Muscle layer of colon (tissue), 2 donors: ENCODE data around the gene MYG1.
A peak's percentile ranks its signal among the peaks of the same experiment; 100 is the strongest.

ENCODE experiments used
- H3K27ac ChIP-seq: one replicate; pipeline ENCODE4 v1.7.0; 2013; ENCODE audit warnings: low read depth, mild to moderate bottlenecking, low read length, moderate library complexity
- H3K27me3 ChIP-seq, 2 donors: one replicate each; pipeline ENCODE4 v1.7.0; 2013; ENCODE audit warnings: low read length in 2 of 2, mild to moderate bottlenecking in 2 of 2; ENCODE audit not compliant: insufficient read depth in 2 of 2, control insufficient read depth in 1 of 2
- H3K36me3 ChIP-seq: one replicate; pipeline ENCODE4 v1.7.0; 2013; ENCODE audit warnings: mild to moderate bottlenecking, low read length; ENCODE audit not compliant: insufficient read depth
- H3K4me1 ChIP-seq: one replicate; pipeline ENCODE4 v1.7.0; 2013; ENCODE audit warnings: mild to moderate bottlenecking, low read length; ENCODE audit not compliant: insufficient read depth
- H3K4me3 ChIP-seq, 2 donors: one replicate each; pipeline ENCODE4 v1.7.0; 2013; ENCODE audit warnings: low read length in 2 of 2, low read depth in 1 of 2, mild to moderate bottlenecking in 1 of 2, moderate library complexity in 1 of 2
- H3K9ac ChIP-seq: one replicate; pipeline ENCODE4 v1.7.0; 2013; ENCODE audit warnings: low read length
- H3K9me3 ChIP-seq: one replicate; pipeline ENCODE4 v1.7.0; 2013; ENCODE audit warnings: mild to moderate bottlenecking, low read length
- donor health status: abdominal sarcoma.
- donor health status: Adenocarcinoma of cecum.

The MYG1 gene, protein sequence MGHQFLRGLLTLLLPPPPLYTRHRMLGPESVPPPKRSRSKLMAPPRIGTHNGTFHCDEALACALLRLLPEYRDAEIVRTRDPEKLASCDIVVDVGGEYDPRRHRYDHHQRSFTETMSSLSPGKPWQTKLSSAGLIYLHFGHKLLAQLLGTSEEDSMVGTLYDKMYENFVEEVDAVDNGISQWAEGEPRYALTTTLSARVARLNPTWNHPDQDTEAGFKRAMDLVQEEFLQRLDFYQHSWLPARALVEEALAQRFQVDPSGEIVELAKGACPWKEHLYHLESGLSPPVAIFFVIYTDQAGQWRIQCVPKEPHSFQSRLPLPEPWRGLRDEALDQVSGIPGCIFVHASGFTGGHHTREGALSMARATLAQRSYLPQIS

DNA sequence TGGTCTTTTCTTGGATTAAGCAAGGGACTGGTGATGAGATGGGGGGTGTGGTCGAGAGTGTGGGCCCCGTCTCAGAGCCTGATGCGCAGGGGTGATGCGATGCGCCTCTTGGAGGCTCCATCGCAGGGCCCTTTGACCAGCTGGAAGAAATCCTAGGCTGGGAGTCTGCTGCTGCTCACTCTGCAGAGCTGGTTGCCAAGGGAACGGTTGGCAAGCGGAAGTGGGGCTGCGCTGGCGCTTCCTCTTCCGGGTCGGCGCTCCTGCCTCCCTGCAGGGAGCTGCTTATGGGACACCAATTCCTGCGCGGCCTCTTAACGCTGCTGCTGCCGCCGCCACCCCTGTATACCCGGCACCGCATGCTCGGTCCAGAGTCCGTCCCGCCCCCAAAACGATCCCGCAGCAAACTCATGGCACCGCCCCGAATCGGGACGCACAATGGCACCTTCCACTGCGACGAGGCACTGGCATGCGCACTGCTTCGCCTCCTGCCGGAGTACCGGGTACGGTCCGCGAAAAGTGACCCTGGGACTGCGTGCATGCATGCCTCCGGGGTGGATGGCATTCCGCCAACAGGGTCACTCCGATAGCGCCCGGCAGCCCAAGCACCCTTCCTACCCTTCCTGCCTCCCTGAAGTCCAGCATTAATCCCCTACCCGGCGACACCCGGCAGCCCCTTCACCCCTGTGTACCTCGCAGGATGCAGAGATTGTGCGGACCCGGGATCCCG, at the start of gene MYG1:
Gene MYG1 (plus strand): TSS at position 242 of the 727 bp plus-strand sequence. CDS start 43 bp downstream, at position 285.
- H3K4me1 ChIP-seq, result peaks cover 50% of the 10 kb centered on the region
- H3K36me3 ChIP-seq, result peaks cover 44% of the 10 kb centered on the region
- H3K9me3 ChIP-seq, result no peaks in the 10 kb centered on the region
- peak within 1 kb of the TSS; percentile 89 to 94 for H3K4me3 ChIP-seq
- peak within 1 kb of the TSS; percentile 46 for H3K9ac ChIP-seq
- H3K27me3 ChIP-seq, result no peaks in the 10 kb centered on the region
- peak within 1 kb of the TSS; percentile 74 for H3K27ac ChIP-seq

DNA sequence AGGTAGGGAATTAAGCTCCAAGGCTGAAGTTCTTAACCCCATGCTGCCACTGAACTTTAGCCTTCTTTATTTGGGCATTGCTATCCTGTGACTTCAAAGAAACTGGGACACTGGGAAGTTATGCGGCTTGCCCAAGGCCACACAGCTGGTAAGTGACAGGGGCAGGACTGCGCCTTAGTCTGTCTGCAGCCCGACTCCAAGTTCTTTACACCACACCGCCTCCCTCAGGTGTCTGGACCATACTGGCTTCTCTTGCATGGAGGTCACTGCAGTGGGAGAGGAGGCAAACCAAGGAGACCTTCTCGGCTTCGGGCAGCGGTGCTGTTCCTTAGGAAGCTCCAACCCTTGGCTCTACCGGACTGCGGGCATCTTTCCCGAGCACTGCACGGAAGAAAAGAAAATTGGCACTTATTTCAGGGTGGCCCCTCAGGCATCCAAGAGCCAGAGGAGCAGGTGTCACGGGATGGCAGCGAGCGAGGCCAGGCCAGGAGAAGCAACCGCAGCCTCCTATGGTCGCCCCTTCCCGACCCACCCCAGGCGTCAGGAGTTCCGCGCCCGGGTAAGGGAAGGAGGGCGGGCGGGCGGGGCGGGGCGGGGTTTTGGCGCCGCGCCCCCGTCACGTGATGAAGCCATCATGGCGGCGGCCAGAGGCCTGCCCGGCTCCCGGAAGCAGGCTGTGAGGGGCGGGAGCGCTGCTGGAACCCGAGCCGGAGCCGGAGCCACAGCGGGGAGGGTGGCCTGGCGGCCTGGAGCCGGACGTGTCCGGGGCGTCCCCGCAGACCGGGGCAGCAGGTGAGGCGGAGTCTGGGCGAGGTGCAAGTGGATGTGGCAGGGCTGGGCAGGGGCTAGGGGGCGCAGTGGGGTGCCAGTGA, 47.8 kb upstream of the MYG1 start:
- Histone ChIP-seq H3K36me3 (peaks cover 15% of the 10 kb centered on the region), H3K27ac (peak overlapping the region; percentile 74), H3K4me1 (peaks cover 26% of the 10 kb centered on the region), H3K9me3 (no peaks in the 10 kb centered on the region), H3K4me3 (peak overlapping the region; percentile 61 to 89), H3K9ac (peak overlapping the region; percentile 74), H3K27me3 (no peaks in the 10 kb centered on the region)

DNA sequence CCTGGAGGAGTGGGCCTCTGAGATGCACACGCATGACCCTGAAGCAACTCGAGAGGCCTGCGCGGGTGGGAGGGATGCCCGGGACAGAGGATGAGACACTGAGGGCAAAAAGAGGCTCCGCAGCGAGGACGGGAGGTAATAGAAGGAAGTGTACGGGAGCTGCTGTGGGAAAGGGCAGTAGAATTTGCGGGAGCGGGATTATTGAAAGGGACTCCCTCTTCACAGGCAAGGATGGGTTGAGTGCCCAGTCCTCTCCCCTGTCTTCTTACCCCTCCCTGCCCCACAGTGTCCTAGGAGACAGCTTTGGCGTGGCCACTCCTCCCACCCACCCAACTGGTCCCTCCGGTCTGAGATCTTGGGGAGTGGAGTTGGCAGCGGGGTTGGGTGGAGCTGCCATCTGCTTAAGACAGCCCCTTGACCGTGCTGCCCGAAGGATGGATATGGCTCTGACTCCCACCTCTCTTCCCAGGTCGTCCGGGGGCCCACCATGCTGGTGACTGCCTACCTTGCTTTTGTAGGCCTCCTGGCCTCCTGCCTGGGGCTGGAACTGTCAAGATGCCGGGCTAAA, 47.1 kb upstream of the MYG1 start:
- H3K27ac ChIP-seq, result peak overlapping the region; percentile 64
- H3K9ac ChIP-seq, result peak overlapping the region; percentile 74
- no peaks in the 10 kb centered on the region for H3K27me3 ChIP-seq
- H3K9me3 ChIP-seq, result no peaks in the 10 kb centered on the region
- H3K36me3 ChIP-seq, result peaks cover 15% of the 10 kb centered on the region
- H3K4me1 ChIP-seq, result peaks cover 26% of the 10 kb centered on the region
- peak overlapping the region; percentile 61 to 89 for H3K4me3 ChIP-seq

DNA sequence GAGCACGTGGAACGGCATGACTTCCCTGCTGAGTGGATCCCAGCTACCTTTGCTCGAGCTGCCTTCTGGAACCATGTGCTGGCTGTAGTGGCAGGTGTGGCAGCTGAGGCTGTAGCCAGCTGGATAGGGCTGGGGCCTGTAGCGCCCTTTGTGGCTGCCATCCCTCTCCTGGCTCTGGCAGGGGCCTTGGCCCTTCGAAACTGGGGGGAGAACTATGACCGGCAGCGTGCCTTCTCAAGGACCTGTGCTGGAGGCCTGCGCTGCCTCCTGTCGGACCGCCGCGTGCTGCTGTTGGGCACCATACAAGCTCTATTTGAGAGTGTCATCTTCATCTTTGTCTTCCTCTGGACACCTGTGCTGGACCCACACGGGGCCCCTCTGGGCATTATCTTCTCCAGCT, 46.2 kb upstream of the MYG1 start:
- H3K4me1 ChIP-seq, result peaks cover 26% of the 10 kb centered on the region
- no peaks in the 10 kb centered on the region for H3K27me3 ChIP-seq
- peak overlapping the region; percentile 74 for H3K9ac ChIP-seq
- H3K27ac ChIP-seq, result no peak overlapping the region
- H3K4me3 ChIP-seq, result peak overlapping the region in 1 of 2 donors; percentile 89
- peaks cover 15% of the 10 kb centered on the region for H3K36me3 ChIP-seq
- H3K9me3 ChIP-seq, result no peaks in the 10 kb centered on the region

DNA sequence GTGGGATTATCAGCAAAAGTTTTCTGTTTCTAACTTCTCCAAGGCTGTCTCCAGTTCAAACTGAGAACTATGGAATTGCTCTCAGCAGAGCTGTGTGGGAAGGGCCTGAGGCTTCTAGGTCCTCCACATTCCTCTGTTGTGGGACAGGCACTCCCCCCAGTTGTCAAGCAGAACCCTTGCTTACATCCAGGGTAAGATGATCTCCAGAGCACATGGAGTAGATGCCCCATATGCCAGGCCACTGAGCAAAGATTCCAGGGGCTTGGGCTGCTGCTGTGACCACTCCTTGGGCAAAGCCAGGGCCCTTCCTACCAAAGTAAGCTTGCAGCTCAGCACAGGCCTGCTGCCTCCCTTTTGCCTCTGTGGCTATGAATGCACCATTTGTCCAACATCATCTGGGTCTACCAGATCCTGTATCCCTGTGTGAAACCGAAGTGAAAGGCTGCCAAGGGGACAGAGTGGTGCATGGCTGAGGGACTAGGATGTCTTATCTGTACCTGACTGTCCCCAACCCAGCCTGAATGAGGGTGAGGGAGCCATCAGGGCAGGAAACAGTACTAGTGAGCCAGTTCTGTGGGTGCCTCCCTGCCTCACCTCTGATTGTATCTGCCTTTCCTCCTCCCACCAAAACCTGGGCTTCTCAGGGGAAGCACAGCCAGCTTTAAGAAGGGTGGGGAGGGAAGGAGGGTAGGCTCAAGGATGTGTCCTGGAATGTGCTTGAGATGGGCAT, 44.5 kb upstream of the MYG1 start:
- no peak overlapping the region for H3K4me3 ChIP-seq
- no peak overlapping the region for H3K27ac ChIP-seq
- H3K36me3 ChIP-seq, result peaks cover 15% of the 10 kb centered on the region
- no peak overlapping the region for H3K9ac ChIP-seq
- H3K4me1 ChIP-seq, result peaks cover 26% of the 10 kb centered on the region
- H3K9me3 ChIP-seq, result no peaks in the 10 kb centered on the region
- no peaks in the 10 kb centered on the region for H3K27me3 ChIP-seq

DNA sequence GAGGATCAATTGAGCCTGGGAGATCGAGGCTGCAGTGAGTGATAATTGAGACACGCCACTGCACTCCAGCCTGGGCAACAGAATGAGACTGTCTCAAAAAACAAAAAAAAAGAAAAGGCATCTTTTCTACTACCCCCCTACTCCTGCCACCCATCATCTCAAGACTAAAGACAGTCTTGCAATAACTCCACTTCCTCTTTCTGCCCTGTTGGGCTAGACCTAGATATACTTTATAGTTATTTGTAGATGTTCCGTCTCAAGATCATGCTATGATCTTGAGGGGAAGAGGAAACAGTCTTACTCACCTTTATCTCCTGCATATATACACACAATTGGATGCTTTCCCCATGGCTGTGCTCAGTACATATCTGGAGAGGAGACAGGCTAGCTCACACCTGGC, 43.5 kb upstream of the MYG1 start:
- Histone ChIP-seq H3K9ac (no peak overlapping the region), H3K4me3 (no peak overlapping the region), H3K27me3 (no peaks in the 10 kb centered on the region), H3K27ac (no peak overlapping the region), H3K36me3 (peaks cover 15% of the 10 kb centered on the region), H3K9me3 (no peaks in the 10 kb centered on the region), H3K4me1 (peaks cover 24% of the 10 kb centered on the region)

DNA sequence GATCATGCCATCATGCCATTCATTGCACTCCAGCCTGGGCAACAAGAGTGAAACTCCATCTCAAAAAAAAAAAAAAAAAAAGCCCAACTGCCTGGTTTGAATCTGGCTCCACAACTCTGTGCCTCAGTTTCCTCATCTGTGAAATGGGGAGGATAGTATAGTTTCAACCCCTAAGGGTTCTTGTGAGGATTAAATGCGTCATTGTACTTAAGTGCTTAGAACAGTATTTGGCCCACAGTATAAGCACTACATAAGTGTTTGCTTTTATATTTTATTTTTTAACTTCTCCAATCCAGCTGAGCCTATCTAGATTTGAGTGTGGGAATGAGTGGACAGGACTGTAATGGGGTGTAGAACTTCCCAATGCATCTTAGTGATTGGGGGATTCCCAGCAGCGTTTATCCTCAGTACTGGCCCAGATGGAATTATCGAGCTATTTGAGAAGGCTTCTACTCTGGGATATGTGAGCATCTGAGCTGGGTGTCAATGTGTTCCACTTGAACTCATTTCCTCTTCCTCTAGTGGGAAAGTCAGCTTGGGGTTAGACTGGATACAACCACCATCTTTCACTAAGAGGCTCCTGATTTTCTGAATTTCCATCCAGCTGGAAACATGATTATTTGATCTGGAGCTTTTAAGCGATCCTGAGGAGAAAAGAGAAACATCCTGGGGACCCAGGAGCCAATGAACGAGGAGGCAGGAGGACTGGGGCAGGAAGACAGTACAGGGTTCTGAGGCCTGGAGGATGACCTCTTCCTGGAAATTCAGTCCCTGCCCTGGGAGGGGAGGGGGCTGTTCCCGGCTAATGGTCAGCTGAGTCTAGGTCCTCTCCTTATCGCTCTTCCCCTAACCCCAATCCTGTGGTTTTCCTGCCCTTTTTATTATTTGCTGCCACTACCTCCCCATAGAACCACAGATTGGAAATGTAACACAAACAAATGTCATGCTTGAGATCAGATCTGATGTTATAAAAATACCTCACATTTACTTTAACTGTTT, 40.7 kb upstream of the MYG1 start:
- no peaks in the 10 kb centered on the region for H3K27me3 ChIP-seq
- no peaks in the 10 kb centered on the region for H3K9me3 ChIP-seq
- no peak overlapping the region for H3K27ac ChIP-seq
- H3K4me1 ChIP-seq, result peaks cover 3% of the 10 kb centered on the region
- H3K4me3 ChIP-seq, result no peak overlapping the region
- peaks cover 11% of the 10 kb centered on the region for H3K36me3 ChIP-seq
- H3K9ac ChIP-seq, result no peak overlapping the region

DNA sequence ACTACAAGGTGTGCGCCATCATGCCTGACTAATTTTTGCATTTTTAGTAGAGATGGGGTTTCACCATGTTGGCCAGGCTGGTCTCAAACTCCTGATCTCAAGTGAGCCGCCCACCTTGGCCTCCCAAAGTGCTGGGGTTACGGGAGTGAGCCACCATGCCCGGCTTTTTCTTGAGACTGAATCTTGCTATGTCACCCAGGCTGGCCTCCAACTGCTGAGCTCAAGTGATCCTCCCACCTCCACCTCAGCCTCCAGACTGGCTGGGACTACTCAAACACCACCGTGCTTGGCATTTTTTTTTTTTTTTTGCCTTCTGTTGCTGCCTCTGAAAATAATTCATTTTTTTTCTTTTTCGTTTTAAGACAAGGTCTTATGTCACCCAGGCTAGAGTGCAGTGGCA, 39.6 kb upstream of the MYG1 start:
- no peaks in the 10 kb centered on the region for H3K9me3 ChIP-seq
- peaks cover under 1% of the 10 kb centered on the region for H3K36me3 ChIP-seq
- no peak overlapping the region for H3K9ac ChIP-seq
- no peak overlapping the region for H3K4me3 ChIP-seq
- no peaks in the 10 kb centered on the region for H3K27me3 ChIP-seq
- no peak overlapping the region for H3K27ac ChIP-seq
- no peaks in the 10 kb centered on the region for H3K4me1 ChIP-seq

DNA sequence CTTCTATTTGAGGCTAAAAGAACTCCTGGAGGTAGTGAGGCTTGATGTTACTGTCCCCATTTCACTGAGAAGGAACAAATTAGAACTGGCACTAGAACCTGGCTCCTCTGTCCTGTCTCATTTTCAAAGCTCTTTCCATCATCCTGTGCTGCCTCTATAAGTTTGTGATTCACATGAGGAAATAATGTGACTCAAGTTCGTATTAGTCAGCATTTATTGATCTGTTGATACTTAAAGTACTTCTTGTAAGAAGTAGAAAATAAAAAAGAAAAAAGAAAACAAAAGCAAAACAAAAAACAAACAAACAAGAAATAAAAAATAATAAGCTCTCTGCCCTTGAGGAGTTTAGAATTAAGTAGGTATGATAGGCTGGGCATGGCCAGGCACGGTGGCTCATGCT, 33.7 kb upstream of the MYG1 start:
- H3K9ac ChIP-seq, result no peak overlapping the region
- no peaks in the 10 kb centered on the region for H3K36me3 ChIP-seq
- H3K27me3 ChIP-seq, result no peaks in the 10 kb centered on the region
- no peaks in the 10 kb centered on the region for H3K9me3 ChIP-seq
- H3K27ac ChIP-seq, result no peak overlapping the region
- H3K4me1 ChIP-seq, result peaks cover 6% of the 10 kb centered on the region
- no peak overlapping the region for H3K4me3 ChIP-seq
